Ascending aorta (tissue), 2 donors: ENCODE results near the gene IKZF4. TPM values are rescaled to one million over a fixed set of nuclear protein-coding genes. Genes with fewer than 3 reads are reported as not detected.
"Not testable (repeated sequence)": the region's sequence is repeated elsewhere in the genome, so short reads cannot be mapped to it uniquely, and the experiment has no call there.

Experiments
- DNase-seq, 2 donors: peaks; one replicate each; pipeline ENCODE4 v3.0.0-alpha.2; 2019; ENCODE audit warnings: low spot score in 2 of 2
- H3K27ac ChIP-seq, 2 donors: fragments of 200-600 bp; sonication (generic); one replicate each; pipeline ENCODE4 v1.5.1; 2016 to 2017; ENCODE audit warnings: mild to moderate bottlenecking in 1 of 2
- H3K27me3 ChIP-seq: fragments of 200-600 bp; sonication (generic); one replicate; pipeline ENCODE4 v1.5.1; 2017
- H3K36me3 ChIP-seq, 2 donors: fragments of 200-600 bp; sonication (generic); one replicate each; pipeline ENCODE4 v1.5.1; 2016
- H3K4me1 ChIP-seq, 2 donors: fragments of 200-600 bp; sonication (generic); one replicate each; pipeline ENCODE4 v1.5.1; 2016 to 2017; ENCODE audit warnings: mild to moderate bottlenecking in 1 of 2
- H3K4me3 ChIP-seq, 2 donors: fragments of 200-600 bp; sonication (generic); one replicate each; pipeline ENCODE4 v1.5.1; 2016 to 2017; ENCODE audit warnings: mild to moderate bottlenecking in 1 of 2
- H3K9me3 ChIP-seq, 2 donors: fragments of 200-600 bp; sonication (generic); one replicate each; pipeline ENCODE4 v1.5.1; 2016
- CTCF ChIP-seq, 3 experiments: fragments of 200-600 bp in 2 of 3; fragments of 450-650 bp in 1 of 3; sonication (generic) in 2 of 3; IDR thresholded peaks; one replicate each; pipeline ENCODE4 v1.5.1; 2016 to 2019; ENCODE audit warnings: antibody characterized with exemption in 3 of 3, mild to moderate bottlenecking in 1 of 3, moderate library complexity in 1 of 3
- intact Hi-C: fragments of 100-400 bp; cut with DNase I; formaldehyde crosslinking; loops from one replicate; pipeline ENCODE4 v1.15.1; 2023
- total RNA-seq: library from RNA; depleted of rRNA; stranded (reverse); fragments of >200 nt; gene quantifications from one replicate; pipeline ENCODE4 v1.1.0, GENCODE V29; 2016

IKZF4 gene
- total RNA-seq, 1 donor from 2014 or later = 1.6 TPM

GRCh38 chr12:56042843-56043242 lies 22.0 kb downstream of the IKZF4 start:
- no peak for TF ChIP-seq CTCF (IDR thresholded peaks at IDR 0.05)
- H3K27ac ChIP-seq = peak overlapping the region; percentile 82 to 93

GRCh38 chr12:56046027-56046780 lies 25.4 kb downstream of the IKZF4 start:
- Histone ChIP-seq H3K36me3 (peaks cover 18 to 30% of the 10 kb centered on the region in 2 donors), H3K27ac (peak overlapping the region in 1 of 2 donors; percentile 64), H3K4me1 (peaks cover 5 to 9% of the 10 kb centered on the region in 2 donors), H3K27me3 (no peaks in the 10 kb centered on the region), H3K9me3 (no peaks in the 10 kb centered on the region), H3K4me3 (no peak overlapping the region)
- DNase-seq = no peak
- intact Hi-C loops = no loop called here
- TF ChIP-seq CTCF (IDR thresholded peaks at IDR 0.05) = no peak

More at GRCh38 chr12:56042843-56043242, 22.0 kb downstream of the IKZF4 start:
- Histone ChIP-seq H3K4me1 (peaks cover 5 to 13% of the 10 kb centered on the region in 2 donors), H3K36me3 (peaks cover 18 to 30% of the 10 kb centered on the region in 2 donors), H3K9me3 (no peaks in the 10 kb centered on the region), H3K27me3 (no peaks in the 10 kb centered on the region), H3K4me3 (peak overlapping the region; percentile 72 to 81)
- intact Hi-C loops = loop anchor here (1.0 to 5.0 kb wide), 3 partner anchors 61 to 301 kb away; partner anchors contain the start of genes GDF11, PA2G4 and RAB5B
- DNase-seq = no peak

- no peak for TF ChIP-seq CTCF (IDR thresholded peaks at IDR 0.05)
- DNase-seq = no peak
- no peak overlapping the region for H3K27ac ChIP-seq
- H3K4me3 ChIP-seq = no peak overlapping the region
- H3K4me1 ChIP-seq = no peaks in the 10 kb centered on the region
- no peaks in the 10 kb centered on the region for H3K36me3 ChIP-seq
- H3K27me3 ChIP-seq = no peaks in the 10 kb centered on the region
- no peaks in the 10 kb centered on the region for H3K9me3 ChIP-seq
- intact Hi-C loops = no loop called here
Measured at GRCh38 chr12:56053407-56053893, 32.6 kb downstream of the IKZF4 start.

- intact Hi-C loops, H3K36me3 ChIP-seq, H3K9me3 ChIP-seq, H3K4me1 ChIP-seq, DNase-seq, H3K4me3 ChIP-seq, H3K27ac ChIP-seq, H3K27me3 ChIP-seq: not testable (repeated sequence)
Measured at GRCh38 chr12:56059964-56060363, 39.1 kb downstream of the IKZF4 start.

- no peak overlapping the region for H3K27ac ChIP-seq
- no peak for TF ChIP-seq CTCF (IDR thresholded peaks at IDR 0.05)
- H3K9me3 ChIP-seq = no peaks in the 10 kb centered on the region
- no peaks in the 10 kb centered on the region for H3K4me1 ChIP-seq
- no peak for DNase-seq
- intact Hi-C loops = no loop called here
- H3K36me3 ChIP-seq = no peaks in the 10 kb centered on the region
- no peaks in the 10 kb centered on the region for H3K27me3 ChIP-seq
- H3K4me3 ChIP-seq = no peak overlapping the region
Measured at GRCh38 chr12:56061982-56062381, 41.1 kb downstream of the IKZF4 start.

- intact Hi-C loops = no loop called here
- no peak overlapping the region for H3K27ac ChIP-seq
- no peaks in the 10 kb centered on the region for H3K4me1 ChIP-seq
- H3K9me3 ChIP-seq = no peaks in the 10 kb centered on the region
- no peaks in the 10 kb centered on the region for H3K36me3 ChIP-seq
- DNase-seq = no peak
- no peaks in the 10 kb centered on the region for H3K27me3 ChIP-seq
- no peak for TF ChIP-seq CTCF (IDR thresholded peaks at IDR 0.05)
- H3K4me3 ChIP-seq = no peak overlapping the region
Measured at GRCh38 chr12:56062996-56063395, 42.2 kb downstream of the IKZF4 start.
